DMS79 (cell line): ENCODE measurements around the gene MAP3K5.
"Not testable (repeated sequence)": the region's sequence is repeated elsewhere in the genome, so short reads cannot be mapped to it uniquely, and the experiment has no call there.

Source experiments
- DNase-seq: peaks from one replicate; lab custom pipeline; 2025; lab: John Stamatoyannopoulos, UW

The MAP3K5 gene

GRCh38 chr6:136725124-136725523, 67.2 kb downstream of the MAP3K5 start:
- DNase-seq, result no peak

GRCh38 chr6:136723780-136724179, 68.5 kb downstream of the MAP3K5 start:
- no peak for DNase-seq

DNA sequence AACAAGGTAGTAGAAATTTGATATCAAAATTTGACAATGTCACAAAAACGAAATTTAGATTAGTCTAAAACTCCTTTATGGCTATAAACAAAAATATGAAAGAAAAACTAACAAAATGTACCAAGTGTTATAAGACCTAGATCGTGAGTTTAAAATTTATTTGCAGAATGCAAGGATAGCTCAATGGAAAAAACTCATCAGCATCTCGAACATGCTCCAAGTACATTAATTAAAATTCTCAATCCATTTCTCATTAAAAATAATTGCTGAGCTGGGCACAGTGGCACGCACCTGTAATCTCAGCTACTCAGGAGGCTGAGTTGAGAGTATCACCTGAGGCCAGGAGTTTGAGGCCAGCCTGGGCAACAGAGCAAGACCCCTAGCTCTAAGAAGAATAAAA, 70.8 kb downstream of the MAP3K5 start:
- no peak for DNase-seq

- no peak for DNase-seq
These were observed 72.1 kb downstream of the MAP3K5 start for GRCh38 chr6:136720045-136720770.

- DNase-seq, result no peak
These were observed 72.8 kb downstream of the MAP3K5 start for GRCh38 chr6:136719280-136720044.

GRCh38 chr6:136718476-136718875, 73.8 kb downstream of the MAP3K5 start:
- DNase-seq, result no peak

DNA sequence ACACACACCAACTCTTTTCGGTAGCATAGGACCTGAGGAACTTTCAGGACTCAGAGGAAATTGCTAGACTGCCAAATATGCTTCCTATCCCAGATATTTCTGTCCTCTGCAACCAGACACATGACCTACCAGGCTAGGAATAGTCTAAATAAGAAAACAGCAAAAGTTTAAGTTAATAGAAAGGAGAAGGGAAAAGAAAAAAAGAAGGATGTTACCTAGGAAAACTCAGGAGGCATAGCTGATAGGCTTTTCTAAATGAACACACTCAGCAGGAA, 74.6 kb downstream of the MAP3K5 start:
- no peak for DNase-seq

GRCh38 chr6:136716917-136717715, 75.2 kb downstream of the MAP3K5 start:
- no peak for DNase-seq

DNA sequence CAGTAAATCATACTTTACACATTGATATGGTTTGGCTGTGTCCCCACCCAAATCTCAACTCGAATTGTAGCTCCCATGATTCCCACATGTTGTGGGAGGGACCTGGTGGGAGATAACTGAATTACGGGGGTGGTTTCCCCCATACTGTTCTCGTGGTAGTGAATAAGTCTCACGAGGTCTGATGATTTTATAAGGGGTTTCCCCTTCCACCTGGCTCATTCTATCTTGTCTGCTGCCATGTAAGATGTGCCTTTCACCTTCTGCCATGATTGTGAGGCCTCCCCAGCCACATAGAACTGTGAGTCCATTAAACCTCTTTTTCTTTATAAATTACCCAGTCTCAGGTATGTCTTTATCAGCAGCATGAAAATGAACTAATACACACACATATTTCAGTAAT, 79.6 kb downstream of the MAP3K5 start:
- not testable (repeated sequence) for DNase-seq

DNA sequence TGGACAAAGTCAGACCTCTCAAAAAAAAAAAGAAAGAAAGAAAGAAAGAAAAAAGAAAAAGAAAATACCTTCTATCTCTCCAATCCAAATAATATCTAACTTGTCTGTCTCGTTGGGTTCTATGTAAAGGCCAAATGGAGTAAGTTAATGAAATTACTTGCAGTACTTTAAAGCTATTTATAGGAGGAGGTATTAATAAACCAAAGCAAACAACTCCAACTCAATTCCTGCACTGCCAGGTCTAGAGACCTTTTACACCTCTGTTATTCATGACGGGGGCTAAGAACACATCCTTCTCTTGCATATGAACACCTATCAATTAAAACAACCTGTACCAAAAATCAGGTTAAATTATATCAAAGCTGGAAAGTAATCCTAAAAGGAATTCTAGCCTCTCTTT, 80.6 kb downstream of the MAP3K5 start:
- DNase-seq, result no peak

DNA sequence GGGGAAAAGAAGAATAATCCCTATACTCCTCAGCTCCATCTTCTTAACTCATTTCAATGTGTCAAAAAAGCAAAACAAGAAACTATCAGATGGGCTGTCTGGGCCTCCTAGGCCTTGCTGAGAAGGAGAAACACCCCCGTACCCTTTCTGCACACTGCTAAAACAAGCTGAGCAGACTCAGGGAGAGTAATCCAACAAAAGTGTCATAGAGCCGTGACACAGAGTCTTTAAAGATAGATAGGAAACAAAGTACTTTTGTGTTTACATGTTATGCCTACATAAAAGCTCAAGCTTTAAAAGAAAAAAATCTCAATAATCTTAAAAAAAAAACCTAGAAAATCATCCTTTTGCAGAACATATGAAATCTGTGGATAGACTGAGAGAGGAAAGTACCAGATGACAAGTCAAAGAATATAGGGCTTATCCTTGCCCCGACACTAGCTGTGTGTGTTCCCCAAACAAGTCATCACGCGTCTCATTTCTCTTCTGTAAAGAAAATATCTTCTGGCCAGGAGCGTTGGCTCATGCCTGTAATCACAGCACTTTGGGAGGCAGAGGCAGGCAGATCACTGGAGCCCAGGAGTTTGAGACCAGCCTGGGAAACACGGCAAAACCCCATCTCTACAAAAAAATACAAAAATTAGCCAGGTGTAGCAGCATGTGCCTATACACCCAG, 81.3 kb downstream of the MAP3K5 start:
- DNase-seq, result no peak

GRCh38 chr6:136709429-136709828, 82.8 kb downstream of the MAP3K5 start:
- no peak for DNase-seq

DNA sequence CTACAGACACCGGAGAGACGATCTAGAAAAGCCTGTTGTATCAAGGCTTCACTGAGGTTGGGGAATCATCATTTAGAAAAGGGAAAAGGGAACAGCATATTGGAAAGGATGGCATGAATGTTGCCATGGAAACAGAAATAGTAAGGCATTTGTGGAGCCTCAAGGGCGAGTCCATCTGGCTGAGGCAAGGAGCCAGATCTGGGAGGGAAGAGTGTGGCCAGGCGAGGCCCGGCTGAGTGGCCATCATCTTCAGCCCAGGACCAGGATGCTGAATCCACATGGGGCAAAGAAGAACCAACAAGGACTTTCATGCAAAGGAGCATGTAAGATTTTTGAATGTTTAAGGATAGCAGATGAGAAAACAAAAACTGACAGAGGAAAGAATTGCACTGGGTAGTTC, 85.8 kb downstream of the MAP3K5 start:
- DNase-seq, result no peak

DNA sequence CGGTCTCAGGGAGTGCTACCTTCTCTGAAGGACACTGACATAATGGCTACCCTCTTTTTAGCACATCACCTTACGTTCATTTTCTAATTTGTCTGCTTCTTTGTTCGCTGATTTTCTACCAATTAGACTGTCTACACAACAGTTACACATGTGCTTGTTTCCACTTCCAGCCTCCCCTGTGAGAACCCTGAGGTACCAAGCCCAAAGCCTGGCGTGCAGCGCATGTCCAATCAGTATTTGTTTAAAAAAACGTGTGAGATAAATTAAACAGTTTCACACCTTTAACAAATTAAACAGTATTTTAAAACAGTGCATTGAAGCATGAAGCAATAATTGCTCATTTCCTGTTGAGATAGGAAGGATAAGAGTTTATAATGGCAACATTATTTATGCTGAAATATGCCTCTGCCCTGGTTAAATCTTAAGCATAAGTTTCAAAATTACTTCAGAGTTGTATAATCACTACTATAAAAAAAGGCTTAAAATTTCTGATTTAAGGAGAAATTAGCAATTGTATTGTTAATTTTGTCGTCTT, 88.9 kb downstream of the MAP3K5 start:
- DNase-seq, result no peak

DNA sequence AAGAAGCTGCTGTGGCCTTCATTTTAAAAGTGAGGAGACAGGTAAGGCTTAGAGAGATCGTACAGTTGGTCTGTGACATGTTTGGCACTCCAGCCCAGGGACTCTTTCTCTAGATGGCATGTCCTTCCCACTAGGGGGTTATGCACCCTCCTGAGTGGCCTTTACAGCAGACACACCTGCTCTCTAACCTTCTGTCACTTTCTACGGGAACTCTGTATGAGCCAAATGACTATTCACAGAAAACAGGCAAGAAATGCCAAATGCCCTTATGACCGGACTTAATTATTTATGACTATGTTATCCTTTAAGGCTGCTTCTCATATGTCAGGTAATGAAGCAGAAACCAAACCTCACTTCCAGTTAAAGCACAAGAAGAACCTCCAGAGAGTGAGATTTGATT, 91.2 kb downstream of the MAP3K5 start:
- no peak for DNase-seq

- DNase-seq, result no peak
These were observed 92.9 kb downstream of the MAP3K5 start for GRCh38 chr6:136699358-136699757.

GRCh38 chr6:136696783-136697364, 95.4 kb downstream of the MAP3K5 start:
- DNase-seq, result no peak

GRCh38 chr6:136696238-136696637, 96.0 kb downstream of the MAP3K5 start:
- no peak for DNase-seq

DNA sequence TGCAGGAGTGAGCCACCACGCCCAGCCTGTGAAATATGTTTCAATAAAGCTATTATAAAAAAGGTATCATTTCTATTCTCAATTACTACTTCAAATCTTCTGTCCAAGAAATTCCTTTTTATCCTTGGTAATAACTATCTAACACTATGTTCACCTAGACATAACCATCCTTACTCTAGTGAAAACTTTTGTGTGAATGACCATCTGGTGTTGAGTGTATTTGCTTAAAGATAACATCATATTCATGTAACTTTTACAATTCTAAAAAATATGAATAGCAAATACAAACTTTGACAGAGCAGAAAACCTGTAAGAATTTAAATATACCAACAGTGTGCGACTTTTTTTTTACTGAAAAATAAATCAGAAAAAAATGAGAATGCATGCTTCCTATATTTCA, 96.9 kb downstream of the MAP3K5 start:
- DNase-seq, result no peak

GRCh38 chr6:136693090-136693489, 99.2 kb downstream of the MAP3K5 start:
- DNase-seq, result no peak

DNA sequence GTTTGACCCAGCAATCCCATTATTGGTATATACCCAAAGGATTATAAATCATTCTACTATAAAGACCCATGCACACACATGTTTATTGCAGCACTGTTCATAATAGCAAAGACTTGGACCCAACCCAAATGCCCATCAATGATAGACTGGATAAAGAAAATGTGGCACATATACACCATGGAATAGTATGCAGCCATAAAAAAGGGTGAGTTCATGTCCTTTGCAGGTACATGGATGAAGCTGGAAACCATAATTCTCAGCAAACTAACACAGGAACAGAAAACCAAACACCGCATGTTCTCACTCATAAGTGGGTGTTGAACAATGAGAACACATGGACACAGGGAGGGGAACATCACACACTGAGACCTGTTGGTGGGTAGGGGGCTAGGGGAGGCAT, 104.4 kb downstream of the MAP3K5 start:
- not testable (repeated sequence) for DNase-seq
